Lower lobe of right lung (tissue), 2 donors: Measurements from ENCODE around the gene CASP14. TPM values are rescaled to one million over a fixed set of nuclear protein-coding genes. Genes with fewer than 3 reads are reported as not detected.

Experiments
- ATAC-seq, 2 donors: fragments of 200-7000 bp; cut with Tn5 transposase; one replicate each; pipeline ENCODE4 v1.9.1; 2020 to 2022; ENCODE audit warnings: mild to moderate bottlenecking in 2 of 2, moderate library complexity in 2 of 2
- DNase-seq: peaks from one replicate; pipeline ENCODE4 v3.0.0-alpha.2; 2020
- H3K27ac ChIP-seq: fragments of 200-600 bp; one replicate; pipeline ENCODE4 v1.8.0; 2022
- H3K27me3 ChIP-seq: fragments of 200-600 bp; one replicate; pipeline ENCODE4 v1.8.0; 2022; ENCODE audit warnings: low read depth
- H3K36me3 ChIP-seq: fragments of 200-600 bp; one replicate; pipeline ENCODE4 v1.8.0; 2022; ENCODE audit warnings: mild to moderate bottlenecking
- H3K4me1 ChIP-seq: fragments of 200-600 bp; one replicate; pipeline ENCODE4 v1.8.0; 2022
- H3K4me3 ChIP-seq: fragments of 200-600 bp; one replicate; pipeline ENCODE4 v1.8.0; 2022; ENCODE audit warnings: mild to moderate bottlenecking
- H3K9me3 ChIP-seq: fragments of 200-600 bp; one replicate; pipeline ENCODE4 v1.8.0; 2022
- intact Hi-C: fragments of 100-400 bp; cut with DNase I; formaldehyde crosslinking; loops from one replicate; pipeline ENCODE4 v1.11.0; 2022
- total RNA-seq: library from RNA; stranded (reverse); fragmentation: NEBNext Ultra II Directional; extraction: Animal tissue kit (Norgen Biotek cat#: 25700); gene quantifications from one replicate; pipeline ENCODE4 v1.2.1, GENCODE V29; 2021
- TF ChIP-seq, protein P1 (sequence below): fragments of 200-600 bp; IDR thresholded peaks from one replicate; pipeline ENCODE4 v1.8.0; 2022; ENCODE audit warnings: antibody characterized with exemption, mild to moderate bottlenecking
- donor health status: DM: no; HTN: yes; CAD: no; lungs with severe emphysema.

CASP14 gene
- total RNA-seq, 1 donor from 2014 or later = not detected

DNA sequence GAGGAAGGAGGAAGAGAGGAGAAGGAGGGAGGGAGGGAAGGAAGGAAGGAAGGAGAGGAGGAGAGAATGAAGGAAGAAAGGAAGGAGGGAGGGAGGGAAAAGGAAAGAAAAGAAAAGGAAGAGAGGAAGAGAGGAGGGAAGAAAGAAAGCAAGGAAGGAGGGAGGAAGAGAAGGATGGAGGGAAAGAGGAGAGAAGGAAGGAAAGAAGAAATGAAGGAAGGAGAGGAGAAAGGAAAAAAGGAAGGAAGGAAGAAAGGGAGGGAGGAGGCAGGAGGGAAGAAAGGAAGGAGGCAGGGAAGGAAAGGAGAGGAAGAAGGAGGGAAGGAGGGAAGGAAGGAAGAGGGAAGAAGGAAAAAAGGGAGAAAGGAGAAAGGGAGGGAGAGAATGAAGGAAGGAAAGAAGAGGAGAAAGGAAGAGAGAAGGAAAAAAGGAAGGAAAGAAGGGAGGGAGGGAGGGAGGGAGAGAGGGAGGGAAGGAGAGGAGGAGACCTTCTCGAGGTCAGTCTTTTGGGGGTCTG, 13.4 kb upstream of the CASP14 start:
- ATAC-seq (no peak), DNase-seq (no peak)
- TF ChIP-seq, protein P1, sequence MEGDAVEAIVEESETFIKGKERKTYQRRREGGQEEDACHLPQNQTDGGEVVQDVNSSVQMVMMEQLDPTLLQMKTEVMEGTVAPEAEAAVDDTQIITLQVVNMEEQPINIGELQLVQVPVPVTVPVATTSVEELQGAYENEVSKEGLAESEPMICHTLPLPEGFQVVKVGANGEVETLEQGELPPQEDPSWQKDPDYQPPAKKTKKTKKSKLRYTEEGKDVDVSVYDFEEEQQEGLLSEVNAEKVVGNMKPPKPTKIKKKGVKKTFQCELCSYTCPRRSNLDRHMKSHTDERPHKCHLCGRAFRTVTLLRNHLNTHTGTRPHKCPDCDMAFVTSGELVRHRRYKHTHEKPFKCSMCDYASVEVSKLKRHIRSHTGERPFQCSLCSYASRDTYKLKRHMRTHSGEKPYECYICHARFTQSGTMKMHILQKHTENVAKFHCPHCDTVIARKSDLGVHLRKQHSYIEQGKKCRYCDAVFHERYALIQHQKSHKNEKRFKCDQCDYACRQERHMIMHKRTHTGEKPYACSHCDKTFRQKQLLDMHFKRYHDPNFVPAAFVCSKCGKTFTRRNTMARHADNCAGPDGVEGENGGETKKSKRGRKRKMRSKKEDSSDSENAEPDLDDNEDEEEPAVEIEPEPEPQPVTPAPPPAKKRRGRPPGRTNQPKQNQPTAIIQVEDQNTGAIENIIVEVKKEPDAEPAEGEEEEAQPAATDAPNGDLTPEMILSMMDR = no peak
- Histone ChIP-seq H3K27me3 (no peaks in the 10 kb centered on the region), H3K9me3 (no peaks in the 10 kb centered on the region), H3K4me1 (no peaks in the 10 kb centered on the region), H3K36me3 (no peaks in the 10 kb centered on the region), H3K27ac (no peak overlapping the region), H3K4me3 (no peak overlapping the region)
- intact Hi-C loops = no loop called here

DNA sequence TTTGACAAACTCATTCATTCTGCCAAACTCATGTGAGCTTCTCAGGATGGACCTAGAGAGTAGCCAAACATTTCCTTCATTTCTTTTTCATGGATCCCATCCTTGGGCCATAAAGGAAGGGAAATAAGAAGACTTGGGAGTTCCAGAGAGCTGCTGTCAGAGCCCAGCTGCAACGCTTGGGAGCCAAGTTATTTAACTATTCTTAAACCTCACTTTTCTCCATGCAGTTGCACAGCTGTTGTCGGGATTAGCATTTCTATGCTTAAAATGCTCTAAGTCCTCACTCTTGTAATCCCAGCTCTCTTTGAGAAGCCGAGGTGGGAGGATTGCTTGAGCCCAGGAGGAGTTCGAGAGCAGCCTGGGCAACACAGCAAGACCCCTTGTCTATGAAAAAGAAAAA, 11.7 kb upstream of the CASP14 start:
- Histone ChIP-seq H3K36me3 (no peaks in the 10 kb centered on the region), H3K4me3 (no peak overlapping the region), H3K27ac (no peak overlapping the region), H3K27me3 (no peaks in the 10 kb centered on the region), H3K9me3 (no peaks in the 10 kb centered on the region), H3K4me1 (no peaks in the 10 kb centered on the region)
- TF ChIP-seq, protein P1 = no peak
- DNase-seq = no peak
- ATAC-seq = no peak
- intact Hi-C loops = no loop called here

DNA sequence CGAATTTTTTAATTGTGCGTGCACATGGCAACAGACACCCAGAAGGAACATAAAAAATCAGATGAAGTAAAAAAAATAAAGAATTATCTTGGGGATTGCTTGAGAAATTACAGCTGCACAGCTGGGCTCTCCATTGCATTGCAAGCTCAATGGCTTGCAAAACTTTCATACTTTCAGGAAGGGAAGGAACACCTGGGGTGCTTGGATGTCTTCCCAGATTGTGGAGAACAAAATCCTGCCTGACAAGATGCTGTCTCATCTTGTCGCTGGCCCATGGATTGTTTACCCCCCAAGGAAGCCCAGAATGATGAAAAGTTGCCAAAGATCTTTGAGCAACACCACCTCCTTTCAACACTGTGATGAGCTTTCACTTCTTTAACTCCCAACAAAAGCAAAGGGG, 11.0 kb upstream of the CASP14 start:
- Histone ChIP-seq H3K9me3 (no peaks in the 10 kb centered on the region), H3K4me3 (no peak overlapping the region), H3K27me3 (no peaks in the 10 kb centered on the region), H3K36me3 (no peaks in the 10 kb centered on the region), H3K27ac (no peak overlapping the region), H3K4me1 (no peaks in the 10 kb centered on the region)
- TF ChIP-seq, protein P1 = no peak
- DNase-seq (no peak), ATAC-seq (no peak)
- intact Hi-C loops = no loop called here

DNA sequence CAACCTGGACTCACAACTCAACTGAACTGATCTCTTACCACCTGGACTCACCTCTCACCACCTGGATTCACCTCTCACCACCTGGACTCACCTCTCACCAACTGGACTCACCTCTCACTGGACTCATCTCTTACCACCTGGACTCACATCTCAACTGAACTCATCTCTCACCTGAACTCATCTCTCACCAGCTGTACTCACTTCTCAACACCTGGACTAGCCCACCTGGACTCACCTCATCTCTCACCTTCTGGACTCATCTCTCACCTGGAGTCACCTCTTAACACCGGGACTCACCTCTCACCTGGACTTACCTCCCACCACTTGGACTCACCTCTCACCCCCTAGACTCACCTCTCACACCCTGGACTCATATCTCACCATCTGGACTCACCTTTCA, 7.3 kb upstream of the CASP14 start:
- intact Hi-C loops = no loop called here
- Histone ChIP-seq H3K36me3 (no peaks in the 10 kb centered on the region), H3K9me3 (no peaks in the 10 kb centered on the region), H3K27ac (no peak overlapping the region), H3K27me3 (peaks cover 6% of the 10 kb centered on the region), H3K4me1 (no peaks in the 10 kb centered on the region), H3K4me3 (no peak overlapping the region)
- TF ChIP-seq, protein P1 = no peak
- ATAC-seq (no peak), DNase-seq (no peak)

DNA sequence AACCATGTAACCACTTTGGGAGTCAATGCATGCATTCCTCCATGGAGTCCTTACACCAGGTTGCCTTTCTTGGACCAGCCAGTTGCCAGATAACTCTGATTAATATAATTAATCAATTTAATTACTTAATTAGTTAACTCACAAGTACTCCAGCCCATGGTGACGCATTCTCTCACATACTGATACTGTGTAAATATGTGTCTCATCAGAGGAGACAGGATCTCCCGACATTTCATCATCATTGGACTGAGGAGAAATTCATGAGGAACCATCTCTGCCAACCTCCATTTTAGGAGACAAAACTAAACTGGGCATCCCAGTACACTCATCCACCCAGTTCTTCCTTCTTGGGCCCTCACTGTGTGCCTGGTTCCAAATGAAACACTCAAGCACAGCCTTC, 6.5 kb upstream of the CASP14 start:
- no peaks in the 10 kb centered on the region for H3K36me3 ChIP-seq
- H3K27ac ChIP-seq = no peak overlapping the region
- ATAC-seq (no peak), DNase-seq (no peak)
- H3K9me3 ChIP-seq = no peaks in the 10 kb centered on the region
- no peak overlapping the region for H3K4me3 ChIP-seq
- no peaks in the 10 kb centered on the region for H3K4me1 ChIP-seq
- H3K27me3 ChIP-seq = peaks cover 6% of the 10 kb centered on the region
- intact Hi-C loops = no loop called here
- TF ChIP-seq, protein P1 = no peak

DNA sequence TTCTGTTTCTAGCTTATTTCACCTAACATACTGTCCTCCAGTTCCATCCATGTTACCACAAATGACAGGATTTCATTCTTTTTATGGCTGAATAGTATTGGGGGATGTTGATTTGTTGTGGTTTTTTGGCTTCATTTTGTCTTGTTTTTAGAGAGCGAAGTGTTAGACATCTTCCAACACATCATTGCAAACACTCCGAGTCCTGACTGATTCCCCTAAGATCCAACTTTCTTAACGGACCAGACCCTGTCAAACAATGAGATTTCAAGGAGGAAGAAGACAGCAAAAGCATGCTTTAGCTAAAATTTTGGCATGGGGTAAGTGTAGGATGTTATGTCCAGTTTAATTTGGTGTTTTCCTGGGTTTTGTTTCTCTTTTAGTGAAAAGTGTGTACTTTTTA, 3.8 kb upstream of the CASP14 start:
- Histone ChIP-seq H3K27me3 (peaks cover 6% of the 10 kb centered on the region), H3K36me3 (no peaks in the 10 kb centered on the region), H3K4me1 (no peaks in the 10 kb centered on the region), H3K9me3 (no peaks in the 10 kb centered on the region), H3K27ac (no peak overlapping the region), H3K4me3 (no peak overlapping the region)
- intact Hi-C loops = no loop called here
- ATAC-seq (no peak), DNase-seq (no peak)
- TF ChIP-seq, protein P1 = no peak
